GM10248 (cell line): ENCODE data around the gene B3GNT5.

Source experiments
- CTCF ChIA-PET: fragments of 300-600 bp; sonication (Branson Sonifier 250); formaldehyde crosslinking; extraction: SDS; loops from one replicate; lab custom pipeline; 2021; ENCODE audit warnings: antibody characterized with exemption; lab: Yijun Ruan, JAX
- POLR2A ChIA-PET: fragments of 350-650 bp; sonication (Branson Sonifier 250); formaldehyde crosslinking; extraction: SDS; loops from one replicate; lab custom pipeline; 2020; ENCODE audit warnings: antibody characterized with exemption; lab: Yijun Ruan, JAX
- DNase-seq: peaks from one replicate; pipeline ENCODE4 v3.0.0; 2012; ENCODE audit errors: extremely low spot score
- CTCF ChIP-seq: IDR thresholded peaks from 2 replicates; pipeline ENCODE4 v1.5.1; 2012; ENCODE audit warnings: mild to moderate bottlenecking, low read depth; ENCODE audit errors: extremely low read depth, missing control alignments, control extremely low read depth

The B3GNT5 gene

GRCh38 chr3:183267140-183267539, 14.1 kb downstream of the B3GNT5 start:
- TF ChIP-seq CTCF, result no peak
- DNase-seq, result no peak
- ChIA-PET CTCF (no interaction called here), POLR2A (no interaction called here)

GRCh38 chr3:183268366-183268765, 15.3 kb downstream of the B3GNT5 start:
- no peak for TF ChIP-seq CTCF
- CTCF ChIA-PET, result no interaction called here
- POLR2A ChIA-PET, result no interaction called here
- DNase-seq, result no peak

- POLR2A ChIA-PET, result no interaction called here
Measured at GRCh38 chr3:183269345-183269744, 16.3 kb downstream of the B3GNT5 start.

GRCh38 chr3:183270344-183270743, 17.3 kb downstream of the B3GNT5 start:
- CTCF ChIA-PET, result interaction anchor here (1.1 to 1.2 kb wide), 2 partner anchors 14 to 31 kb away, joined by 3 read pairs; no protein-coding TSS in a partner anchor
- POLR2A ChIA-PET, result no interaction called here

More at GRCh38 chr3:183269345-183269744, 16.3 kb downstream of the B3GNT5 start:
- TF ChIP-seq CTCF, result no peak
- DNase-seq, result no peak
- CTCF ChIA-PET, result no interaction called here

GRCh38 chr3:183272142-183272541, 19.1 kb downstream of the B3GNT5 start:
- POLR2A ChIA-PET, result no interaction called here

More at GRCh38 chr3:183270344-183270743, 17.3 kb downstream of the B3GNT5 start:
- TF ChIP-seq CTCF, result no peak
- no peak for DNase-seq

GRCh38 chr3:183272791-183273190, 19.7 kb downstream of the B3GNT5 start:
- POLR2A ChIA-PET, result no interaction called here
- no peak for DNase-seq
- no peak for TF ChIP-seq CTCF
- CTCF ChIA-PET, result interaction anchor here (0.8 to 1.3 kb wide), 2 partner anchors 9 to 14 kb away, joined by 3 to 4 read pairs; no protein-coding TSS in a partner anchor

More at GRCh38 chr3:183272142-183272541, 19.1 kb downstream of the B3GNT5 start:
- no peak for DNase-seq
- CTCF ChIA-PET, result interaction anchor here (0.8 to 1.3 kb wide), 2 partner anchors 10 to 14 kb away, joined by 3 to 4 read pairs; no protein-coding TSS in a partner anchor
- TF ChIP-seq CTCF, result no peak
